ENCODE measurements around the gene MAGEB1. TPM values are rescaled to one million over a fixed set of nuclear protein-coding genes. Genes with fewer than 3 reads are reported as not detected.

Gene MAGEB1
- total RNA-seq, 1 experiment from 2014 or later = 0.17 TPM

GRCh38 chrX:30212172-30212571 is 34.8 kb upstream of the MAGEB1 start:
- H3K14ac ChIP-seq (ENCODE audit: insufficient read depth, low read length) = no peak overlapping the region
- no peak overlapping the region for H4K91ac ChIP-seq (ENCODE audit: insufficient read length, low read depth, low read length)
- no peak overlapping the region for H2BK120ac ChIP-seq (ENCODE audit: low read depth, low read length, poor library complexity, severe bottlenecking)
- Mint-ChIP-seq H3K27ac (no peak overlapping the region), H3K36me3 (ENCODE audit: insufficient read depth in 1 of 3, low read depth in 3 of 3) (peaks cover 8 to 21% (median 13%) of the 10 kb centered on the region in 3 experiments), H3K4me3 (no peak overlapping the region), H3K9me3 (peaks cover 18 to 68% of the 10 kb centered on the region in 2 experiments; a peak in 4 of 5 replicates), H3K27me3 (ENCODE audit: low read depth) (peaks cover 6% of the 10 kb centered on the region; the same call in 1 of the 2 replicates), H3K4me1 (0 out of 4 replicates have a peak, but pooled peaks cover 0 to 4% of the 10 kb centered on the region in 2 experiments)
- H4K8ac ChIP-seq (replicated peaks; ENCODE audit: insufficient read length, low read depth, low read length) = no peak overlapping the region
- H3K18ac ChIP-seq (ENCODE audit: insufficient read length, low read depth, low read length) = no peak overlapping the region
- H3K27ac ChIP-seq (ENCODE audit: insufficient read length, low read depth, low read length) = no peak overlapping the region
- no peak overlapping the region for H3K9ac ChIP-seq (ENCODE audit: extremely low read depth, insufficient read length, low read length)
- H3K23me2 ChIP-seq (ENCODE audit: insufficient read length, low read depth, low read length, poor library complexity, severe bottlenecking) = no peaks in the 10 kb centered on the region
- no peak overlapping the region for H3K56ac ChIP-seq (ENCODE audit: insufficient read length, low read depth, low read length)
- no peak overlapping the region for H2BK15ac ChIP-seq (ENCODE audit: low read depth, low read length)
- H3K4ac ChIP-seq (ENCODE audit: low read depth, low read length) = no peak overlapping the region
- no peak overlapping the region for H2AK5ac ChIP-seq (ENCODE audit: insufficient read length, low read length)
- H2BK12ac ChIP-seq (ENCODE audit: insufficient read length, low read depth, low read length) = no peak overlapping the region
- no peak overlapping the region for H2BK5ac ChIP-seq (ENCODE audit: insufficient read length, low read length)
- H3K4me2 ChIP-seq (ENCODE audit: insufficient read depth, insufficient read length, low read length) = no peak overlapping the region
- no peak overlapping the region for H2BK20ac ChIP-seq (ENCODE audit: low read depth, low read length, poor library complexity, severe bottlenecking)
- no peak for DNase-seq
- WGBS (ENCODE audit: extremely low coverage, insufficient read length, low lambda C conversion rate) = no CpG with 5 or more reads among the region's 2 CpGs
- H4K20me1 ChIP-seq (ENCODE audit: control insufficient read depth, insufficient read depth, insufficient read length) = no peaks in the 10 kb centered on the region
- TF ChIP-seq CTCF (conservative IDR thresholded peaks at IDR 0.05) = no peak; the same call in 2 of the 3 replicates
- no peaks in the 10 kb centered on the region for H3K27me3 ChIP-seq (ENCODE audit: insufficient read depth, low read length)
- H3K23ac ChIP-seq (ENCODE audit: insufficient read length, low read depth, low read length) = no peak overlapping the region
- H3K79me1 ChIP-seq (ENCODE audit: insufficient read depth, low read depth, low read length, poor library complexity, severe bottlenecking) = no peaks in the 10 kb centered on the region
- no peak overlapping the region for H3T11ph ChIP-seq (ENCODE audit: low read length)
- H2AFZ ChIP-seq (ENCODE audit: low read length) = no peak overlapping the region
- H3K4me1 ChIP-seq (ENCODE audit: insufficient read depth, low read length) = no peaks in the 10 kb centered on the region
- no peaks in the 10 kb centered on the region for H3K79me2 ChIP-seq (ENCODE audit: insufficient read depth, low read length)
- H4K5ac ChIP-seq (ENCODE audit: insufficient read length, low read depth, low read length) = no peak overlapping the region
- no peaks in the 10 kb centered on the region for H3K9me3 ChIP-seq (ENCODE audit: control insufficient read depth, low read depth, low read length)

All from H9 (cell line).